Measurements from ENCODE around the gene FBXO15.
A peak's percentile ranks its signal among the peaks of the same experiment; 100 is the strongest.

FBXO15 gene

DNA sequence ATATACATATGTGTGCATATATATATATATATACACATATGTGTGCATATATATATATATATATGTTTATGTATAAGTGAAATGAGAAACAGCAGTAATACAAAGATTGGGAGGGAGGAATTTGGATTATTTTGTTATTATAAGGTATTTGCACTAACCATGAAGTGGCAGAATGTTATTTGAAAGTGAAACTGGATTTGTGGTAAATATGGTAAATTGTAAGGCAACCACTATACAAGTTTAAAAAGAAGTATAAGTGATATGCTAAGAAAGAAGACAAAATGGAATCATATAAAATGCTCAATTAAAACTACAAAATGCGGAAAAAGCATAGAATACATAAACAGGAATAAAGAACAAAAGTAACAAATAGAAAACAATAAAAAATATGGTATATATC, 37.5 kb downstream of the FBXO15 start:
- DNase-seq: no peak

DNA sequence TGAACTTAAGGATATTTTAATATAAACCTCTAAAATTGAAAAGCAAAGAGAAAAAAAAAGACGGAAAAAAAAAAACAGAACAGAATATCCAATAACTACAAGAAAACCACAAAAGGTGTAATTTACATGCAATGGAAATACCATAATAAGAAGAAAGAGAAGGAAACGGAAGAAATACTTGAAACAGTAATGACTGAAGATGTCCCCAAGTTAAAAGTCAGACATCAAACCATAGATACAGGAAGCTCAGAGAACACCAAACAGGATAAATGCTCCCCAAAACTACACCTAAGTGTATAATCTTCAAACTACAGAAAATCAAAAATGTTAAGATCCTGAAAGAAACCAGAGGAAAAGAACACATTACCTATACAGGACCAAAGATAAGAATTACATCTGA, 39.2 kb downstream of the FBXO15 start:
- no peak for DNase-seq

DNA sequence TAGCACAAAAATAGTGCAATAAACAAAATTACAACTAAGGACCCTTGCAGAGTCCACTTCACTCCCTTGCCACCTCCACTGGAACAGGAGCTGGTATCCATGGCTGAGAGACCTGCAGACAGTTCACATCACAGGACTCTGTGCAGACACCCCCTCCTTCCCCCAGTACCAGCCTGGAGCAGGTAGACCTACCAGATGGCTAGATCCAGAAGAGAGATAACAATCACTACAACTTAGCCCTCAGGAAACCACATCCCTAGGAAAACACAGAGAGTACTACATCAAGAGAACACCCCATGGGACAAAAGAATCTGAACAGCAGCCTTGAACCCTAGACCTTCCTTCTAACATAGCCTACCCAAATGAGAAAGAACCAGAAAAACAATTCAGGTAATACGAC, 49.8 kb downstream of the FBXO15 start:
- DNase-seq: no peak

DNA sequence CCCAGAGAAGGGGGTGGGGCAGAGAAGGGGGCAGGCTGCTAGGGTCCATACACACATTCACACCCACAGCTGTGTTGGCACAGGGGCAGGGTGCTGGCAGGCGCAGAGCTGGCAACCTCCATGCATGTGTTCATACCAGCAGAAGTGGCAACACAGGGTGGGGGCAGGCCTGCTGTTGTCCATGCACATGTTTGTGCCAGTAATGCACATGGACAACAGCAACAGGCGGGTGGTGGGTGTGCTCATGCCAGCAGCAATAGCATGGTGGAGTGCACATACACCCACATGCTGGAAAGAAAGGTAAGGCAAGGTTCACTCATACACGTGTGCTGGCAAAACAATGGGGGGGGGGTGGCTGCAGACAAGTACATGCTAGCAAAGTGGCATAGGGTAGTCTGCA, 54.7 kb downstream of the FBXO15 start:
- no peak for DNase-seq

DNA sequence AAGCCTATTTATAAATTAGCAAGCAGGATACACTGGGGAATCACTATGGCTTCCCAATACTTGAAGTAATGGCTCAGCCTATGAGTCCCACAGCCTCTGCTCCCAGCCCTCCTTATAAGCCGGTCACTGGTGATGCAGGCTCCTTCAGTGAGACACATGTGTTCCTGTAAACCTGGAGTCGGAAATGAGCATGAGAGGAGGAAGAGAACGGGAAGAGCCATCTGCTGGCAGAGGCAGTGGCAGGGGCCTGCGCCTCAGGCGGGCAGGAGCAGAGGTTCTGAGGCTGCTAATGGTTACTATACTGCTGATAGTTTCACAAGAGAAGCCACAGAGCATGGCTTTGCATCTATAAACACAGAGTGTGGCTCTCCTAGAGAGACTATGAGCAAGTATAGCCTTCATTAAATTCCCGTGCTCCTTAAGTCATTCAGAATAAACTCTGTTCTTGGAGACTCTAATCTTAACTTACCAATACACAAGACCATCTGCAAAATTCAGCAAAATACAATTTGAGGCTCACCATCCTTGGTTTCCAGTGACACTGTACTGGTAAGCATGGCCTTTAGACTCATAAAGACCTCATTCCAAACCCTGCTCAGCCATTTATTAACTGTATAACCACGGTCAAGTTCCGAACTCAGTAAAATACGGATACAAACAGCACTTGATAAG, 63.3 kb downstream of the FBXO15 start:
- DNase-seq: no peak

DNA sequence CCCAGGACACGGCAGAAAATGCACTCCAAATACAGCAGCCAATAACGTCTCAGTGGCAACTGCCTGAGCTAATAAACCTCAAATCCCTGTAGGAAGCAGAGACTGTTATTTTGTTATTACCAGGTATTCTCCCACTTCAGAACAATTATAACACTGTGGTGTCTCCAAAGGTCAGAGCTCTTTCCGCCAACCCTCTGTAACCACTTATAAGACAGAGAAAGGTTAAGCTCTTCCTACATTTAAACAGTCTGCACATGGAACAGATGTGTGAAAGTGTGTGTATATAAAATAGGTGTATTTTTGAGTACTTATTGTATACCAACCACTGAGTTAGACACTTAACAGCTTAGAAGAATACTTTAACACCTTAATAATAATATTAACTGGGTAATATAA, 64.1 kb downstream of the FBXO15 start:
- no peak for DNase-seq

DNA sequence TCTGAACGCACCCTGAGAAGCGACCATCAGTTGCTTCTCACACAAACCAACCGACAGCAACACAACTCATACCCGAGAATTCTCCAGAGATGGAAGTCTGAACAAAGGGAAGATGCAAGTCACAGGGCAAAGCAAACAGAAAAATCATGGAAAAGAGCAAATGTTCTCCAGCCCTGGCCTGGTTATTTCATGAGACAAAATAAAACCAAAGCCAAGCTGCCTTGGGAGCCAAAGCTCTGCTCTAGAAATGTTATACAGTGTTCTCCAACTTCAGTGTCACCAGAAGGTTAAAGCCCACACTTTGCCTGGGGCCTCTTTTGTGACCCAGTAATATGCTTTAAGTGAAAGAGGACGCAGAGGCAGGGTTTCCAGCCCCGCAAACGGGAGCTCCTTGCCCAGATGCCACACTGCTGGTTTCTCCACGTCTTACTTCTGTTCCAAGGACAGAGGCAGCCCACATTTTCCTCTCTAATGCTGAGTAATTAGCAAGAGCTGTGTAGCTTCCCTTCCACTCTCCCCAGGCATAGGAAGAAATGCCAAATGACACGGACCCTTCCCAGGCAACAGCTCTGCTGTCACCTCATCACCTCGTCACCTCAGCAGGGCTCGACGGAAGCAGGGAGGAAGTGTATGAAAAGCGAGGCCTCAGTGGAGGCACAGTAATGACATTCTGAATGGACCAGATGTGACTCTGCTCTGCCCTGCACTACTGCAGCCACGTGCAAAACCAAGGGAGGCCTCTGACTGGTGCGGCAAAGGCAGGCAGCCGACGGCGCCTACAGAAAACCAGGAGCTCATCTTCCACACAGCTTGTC, 64.7 kb downstream of the FBXO15 start:
- DNase-seq: no peak

DNA sequence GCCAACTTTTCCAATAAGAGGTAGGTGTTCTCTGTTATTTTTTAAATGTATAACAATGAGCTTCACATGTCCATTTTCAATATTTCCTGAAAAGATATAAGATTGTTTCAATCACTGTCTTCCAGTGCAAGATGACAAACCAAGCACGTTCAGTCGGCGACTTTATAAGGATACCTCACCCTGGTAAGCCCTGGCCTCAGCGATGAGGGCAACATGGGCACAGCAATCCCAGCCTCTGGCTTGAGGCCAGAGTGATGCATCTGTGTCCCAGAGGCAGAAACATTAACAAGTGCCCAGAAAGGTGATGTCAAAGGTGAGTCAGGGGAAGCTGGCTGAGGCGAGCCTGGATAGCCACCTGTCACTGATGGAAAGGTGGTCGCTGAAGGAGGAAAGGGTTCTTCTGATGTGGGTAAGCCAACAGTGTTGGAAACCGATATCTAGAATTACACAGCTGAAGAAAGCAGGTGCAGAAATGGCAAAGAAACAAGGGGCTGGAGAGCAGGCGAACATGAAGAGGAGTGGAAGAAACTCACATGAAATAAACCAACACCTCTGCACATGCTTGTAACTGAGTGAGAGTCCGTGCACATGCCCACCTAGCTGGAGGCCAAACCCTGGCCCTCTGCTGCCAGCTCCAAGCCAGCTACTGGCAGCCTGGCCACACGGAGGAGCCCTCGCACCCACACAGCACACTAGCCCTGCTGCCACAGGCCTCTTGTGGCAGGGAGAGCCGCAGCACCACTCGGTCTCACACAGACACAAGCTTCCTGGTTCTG, 65.5 kb downstream of the FBXO15 start:
- DNase-seq: peak; percentile 67

DNA sequence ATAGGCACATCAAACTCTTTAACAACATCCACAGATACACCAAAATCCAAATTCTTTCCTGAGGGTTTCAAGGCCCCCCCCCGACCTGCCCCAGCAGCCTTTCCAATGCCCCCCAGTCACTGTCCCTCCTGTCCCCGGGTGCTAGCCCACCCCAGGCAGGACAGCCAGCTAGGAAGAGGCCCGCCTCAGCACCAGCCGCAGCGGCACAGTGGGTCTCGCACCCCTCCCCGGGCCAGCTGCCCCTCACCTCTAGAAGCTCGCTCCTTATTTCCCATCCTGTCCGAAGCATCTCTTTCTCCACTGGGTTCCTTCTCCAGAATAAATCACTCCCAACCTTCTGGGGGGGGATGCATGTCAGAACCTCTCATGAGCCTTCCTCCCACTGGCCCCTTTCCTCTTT, 69.4 kb downstream of the FBXO15 start:
- no peak for DNase-seq

DNA sequence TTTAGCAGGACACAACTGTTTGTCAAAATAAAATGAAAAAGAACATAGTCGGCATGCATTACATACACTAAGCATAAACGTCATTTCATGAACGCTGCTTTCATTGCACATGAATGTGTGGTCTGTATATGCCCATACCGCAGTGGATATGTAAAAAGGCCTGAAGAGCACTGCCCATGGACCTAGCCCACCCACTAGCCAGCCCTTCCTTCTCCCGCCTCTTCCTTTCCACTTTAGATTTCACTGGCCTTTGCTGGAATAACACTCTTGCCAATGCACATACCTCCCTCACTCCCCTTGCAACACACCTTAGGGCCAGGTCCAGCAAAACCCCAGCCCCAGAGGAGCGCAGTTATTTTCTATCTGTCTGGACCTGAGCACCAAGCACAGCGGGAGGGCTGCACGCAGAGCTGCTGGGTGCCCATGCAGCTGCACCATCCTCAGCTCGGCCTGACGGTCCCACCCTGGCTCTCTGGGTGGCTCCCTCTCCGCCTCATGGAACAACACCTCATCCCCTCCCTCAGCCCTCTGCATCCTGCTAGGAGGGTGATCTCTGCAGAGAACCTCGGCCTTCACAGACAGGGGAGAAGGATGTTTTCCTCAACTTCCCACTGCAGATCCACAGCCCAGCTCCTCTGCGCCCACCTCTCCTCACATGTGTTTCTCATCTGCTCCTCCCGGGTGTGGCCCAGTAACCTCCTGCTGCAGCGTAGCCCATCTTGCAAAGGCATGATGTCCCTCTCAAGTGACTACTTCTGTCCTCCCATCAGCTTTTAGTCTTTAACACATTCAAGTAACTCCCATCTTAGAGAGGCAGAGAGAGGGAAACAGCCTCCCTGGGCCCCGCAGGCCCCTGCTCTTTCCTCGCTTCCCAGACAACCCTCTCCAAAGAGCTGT, 72.7 kb downstream of the FBXO15 start:
- no peak for DNase-seq

DNA sequence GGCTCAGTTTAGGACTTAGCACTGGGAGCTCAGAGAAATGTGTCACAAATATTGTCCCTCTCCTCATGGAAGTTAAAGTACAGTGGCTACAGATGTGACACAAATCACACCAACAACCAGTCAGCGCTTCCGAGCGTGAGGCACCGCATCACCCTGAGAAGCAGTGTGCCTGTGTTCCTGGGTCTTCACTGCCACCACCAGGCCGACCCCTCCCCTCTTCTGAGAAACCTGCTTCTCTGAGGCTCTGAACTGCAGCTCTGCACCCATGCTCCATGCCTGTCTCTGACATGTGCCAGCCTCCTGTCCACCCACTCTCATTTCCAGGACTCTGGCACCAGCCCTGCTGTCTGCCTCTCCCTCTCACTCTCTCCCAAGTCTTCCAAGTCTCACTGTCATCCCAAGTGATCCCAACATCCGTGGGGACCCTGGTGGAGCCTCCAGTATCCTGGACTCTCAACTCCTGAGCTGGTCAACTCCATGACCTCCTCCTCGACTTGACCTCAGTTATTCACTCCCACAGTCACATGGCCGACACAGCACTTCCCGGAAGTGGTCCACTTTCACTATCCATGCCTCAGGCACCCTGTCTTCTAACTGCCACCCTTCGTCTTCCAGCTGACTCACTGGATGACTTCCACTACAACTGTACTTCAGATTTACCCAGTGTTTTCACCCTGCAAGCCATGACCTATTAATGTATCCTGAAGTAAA, 73.5 kb downstream of the FBXO15 start:
- no peak for DNase-seq

DNA sequence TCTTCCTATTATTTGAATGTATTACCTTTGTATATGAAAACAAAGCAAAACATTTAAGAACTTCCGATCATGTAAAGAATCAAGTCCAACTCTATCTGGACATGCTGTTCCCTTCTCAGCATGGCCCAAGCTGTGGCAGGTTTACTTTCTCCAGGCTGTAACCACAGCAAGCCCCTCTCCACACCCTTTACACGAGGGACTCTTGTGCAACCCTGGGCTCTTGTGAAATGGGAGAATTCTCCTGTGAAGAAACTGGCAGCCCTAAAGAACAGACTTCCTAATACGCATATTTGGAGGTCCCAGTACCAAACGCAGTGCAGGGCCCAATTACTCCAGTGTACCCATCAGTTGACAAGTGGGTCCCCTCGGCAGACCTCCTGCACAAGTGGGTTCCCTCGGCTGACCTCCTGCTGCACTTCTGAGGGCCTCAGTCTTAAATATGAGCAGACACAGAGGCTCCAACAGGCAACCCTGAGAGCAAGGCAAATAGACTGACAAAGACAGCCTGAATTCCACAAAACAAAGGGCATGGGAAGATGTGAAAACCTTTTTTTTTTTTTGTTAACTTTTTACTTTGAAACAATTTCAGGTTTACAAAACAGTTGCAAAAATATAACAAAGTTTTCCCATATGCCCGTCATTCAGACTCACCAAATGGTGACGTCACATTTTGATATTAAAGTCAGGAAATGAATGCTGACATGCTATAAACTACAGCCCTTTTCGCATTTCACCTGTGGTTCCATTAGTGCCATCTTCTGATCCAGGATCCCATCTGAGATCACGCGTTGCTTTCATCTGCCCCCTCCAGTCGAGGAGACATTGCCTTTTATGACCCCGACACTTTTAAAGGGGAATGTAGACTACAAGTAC, 78.2 kb downstream of the FBXO15 start:
- DNase-seq: no peak

DNA sequence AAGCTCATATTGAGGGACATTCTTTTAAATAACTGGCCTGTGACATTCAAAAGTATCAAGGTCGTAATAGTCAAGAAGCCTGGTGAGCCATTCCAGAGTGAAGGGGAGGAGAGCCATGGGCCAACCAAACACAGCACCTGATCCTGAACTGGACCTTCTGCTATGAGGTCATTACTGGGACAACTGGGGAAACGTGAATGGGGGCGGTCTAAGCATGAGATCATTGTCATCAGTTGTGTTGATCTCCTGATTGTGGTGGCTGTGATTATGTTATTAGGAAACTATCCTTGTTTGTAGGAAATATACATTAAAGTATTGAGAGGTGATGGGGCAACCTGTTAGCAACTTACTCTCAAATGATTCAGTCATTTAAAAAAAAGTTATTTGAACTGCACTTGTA, 79.3 kb downstream of the FBXO15 start:
- no peak for DNase-seq

DNA sequence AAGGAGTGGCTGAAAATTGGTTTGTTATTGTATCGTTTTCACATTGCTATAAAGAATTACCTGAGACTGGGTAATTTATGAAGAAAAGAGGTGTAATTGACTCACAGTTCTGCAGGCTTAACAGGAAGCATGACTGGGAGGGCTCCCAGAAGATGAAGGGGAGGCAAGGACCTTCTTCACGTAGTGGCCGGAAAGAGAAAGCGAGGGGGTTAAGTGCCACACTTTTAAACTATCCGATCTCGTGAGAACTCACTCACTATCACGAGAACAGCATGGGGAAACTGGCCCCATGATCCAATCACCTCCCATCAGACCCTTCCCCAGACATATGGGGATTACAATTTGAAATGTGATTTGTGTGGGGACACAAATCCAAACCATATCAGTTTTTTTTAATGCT, 81.6 kb downstream of the FBXO15 start:
- DNase-seq: no peak

DNA sequence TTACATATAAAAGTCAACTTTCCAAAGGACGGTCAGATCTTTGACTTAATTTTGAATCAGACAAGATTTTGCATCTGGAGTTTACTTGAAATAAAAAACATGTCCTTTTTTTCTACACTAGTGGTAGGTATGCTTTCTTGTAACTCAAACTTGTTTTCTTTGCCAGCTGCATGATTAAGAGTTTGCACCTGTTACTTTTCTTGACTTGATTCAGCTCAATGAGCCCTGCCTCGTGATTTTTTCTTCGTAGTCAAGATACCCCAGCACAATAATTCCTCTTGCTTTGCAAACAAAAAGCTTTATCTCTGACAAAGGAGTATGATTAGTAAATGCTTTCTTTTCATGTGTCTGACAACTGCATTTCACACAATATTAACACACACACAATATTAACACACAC, 82.3 kb downstream of the FBXO15 start:
- no peak for DNase-seq

DNA sequence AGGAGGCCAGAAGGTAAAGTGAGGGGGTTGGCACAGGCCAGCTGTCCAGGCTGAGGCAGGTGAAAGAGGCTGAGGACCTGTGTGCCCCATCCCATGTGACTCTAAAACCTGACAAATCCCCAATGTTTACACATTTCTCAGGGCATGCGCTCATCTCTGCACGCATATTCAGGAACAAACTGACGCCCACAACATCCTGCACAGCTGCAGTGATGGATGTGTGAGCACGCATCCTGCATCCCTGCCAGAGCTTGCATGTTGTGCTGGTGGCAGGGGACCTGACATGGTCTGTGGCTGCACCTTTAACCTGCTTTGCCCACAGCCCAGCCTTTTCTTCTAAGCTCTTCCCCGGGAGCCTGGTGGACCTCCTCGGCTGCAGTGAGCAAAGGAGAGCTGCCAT, 83.1 kb downstream of the FBXO15 start:
- DNase-seq: no peak

DNA sequence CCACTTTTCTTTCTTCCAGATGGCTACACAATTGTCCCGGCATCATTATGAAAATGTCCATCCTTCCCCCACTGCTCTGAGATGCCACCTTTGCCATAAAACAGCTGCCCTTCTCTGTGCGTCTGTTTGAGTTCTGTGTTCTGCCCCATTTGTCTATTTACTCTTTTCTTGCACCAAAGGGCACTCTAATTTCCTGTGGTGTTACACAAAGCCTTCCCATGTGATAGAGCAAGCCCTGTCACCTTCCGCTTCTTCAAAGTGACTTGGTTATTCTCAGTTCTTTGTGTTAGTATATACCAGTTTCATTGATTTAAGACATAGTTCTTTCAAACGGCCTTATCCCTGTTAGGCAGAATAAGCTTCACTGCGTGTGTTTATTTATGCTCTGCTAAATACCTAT, 84.1 kb downstream of the FBXO15 start:
- DNase-seq: no peak

DNA sequence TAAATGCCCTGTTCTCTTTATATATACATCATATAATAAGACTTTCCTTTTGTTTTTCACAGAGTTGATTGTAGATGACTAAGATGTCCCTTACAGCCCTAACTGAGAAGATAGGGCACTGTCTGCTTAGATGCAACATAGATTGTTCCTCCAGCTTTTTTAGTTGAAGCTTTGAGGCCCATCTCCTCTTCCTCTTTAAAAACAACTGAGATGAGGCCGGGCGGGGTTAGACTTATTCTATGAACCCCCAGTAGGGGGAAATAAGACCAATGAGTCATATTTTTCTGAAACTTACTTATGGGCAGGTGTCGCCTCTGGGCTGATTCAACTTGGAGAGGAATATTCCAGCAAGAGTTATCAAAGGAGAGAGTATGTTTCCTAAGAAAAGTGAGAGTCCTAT, 84.6 kb downstream of the FBXO15 start:
- DNase-seq: no peak

DNA sequence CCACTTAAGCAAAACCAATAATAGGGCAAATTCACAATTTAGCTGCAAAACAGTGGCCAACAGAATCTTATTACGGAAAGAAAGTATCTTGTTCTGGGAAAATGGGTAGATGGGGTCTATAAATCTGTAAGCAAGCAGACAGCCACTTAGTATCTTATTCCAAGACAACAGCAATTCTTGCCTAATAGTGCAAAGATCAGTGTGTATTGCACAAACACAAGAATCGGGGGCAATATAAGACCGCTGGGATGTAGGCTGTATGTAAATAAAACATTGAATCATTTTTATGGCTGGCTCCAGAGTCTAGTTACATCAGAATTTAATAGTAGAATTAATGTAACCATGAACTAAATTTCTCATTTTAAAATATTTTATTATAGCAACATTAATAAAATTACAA, 85.6 kb downstream of the FBXO15 start:
- DNase-seq: no peak

DNA sequence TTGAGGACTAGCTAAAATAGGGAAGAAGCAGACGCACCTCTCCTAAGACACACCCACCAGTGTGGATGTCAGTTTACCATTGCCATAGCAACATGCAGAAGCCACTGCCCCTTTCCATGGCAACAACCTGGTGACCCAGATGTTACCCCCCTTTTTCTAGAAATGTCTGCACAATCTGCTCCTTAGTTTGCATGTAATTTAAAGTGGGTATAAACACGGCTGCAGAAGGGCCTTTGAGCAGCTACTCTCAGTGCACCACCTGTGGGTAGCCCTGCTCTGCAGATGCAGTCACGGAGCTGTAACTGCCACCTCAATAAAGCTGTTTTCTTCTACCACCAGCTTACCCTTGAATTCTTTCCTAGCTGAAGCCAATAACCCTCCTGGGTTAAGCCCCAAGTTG, 87.1 kb downstream of the FBXO15 start:
- DNase-seq: no peak

DNA sequence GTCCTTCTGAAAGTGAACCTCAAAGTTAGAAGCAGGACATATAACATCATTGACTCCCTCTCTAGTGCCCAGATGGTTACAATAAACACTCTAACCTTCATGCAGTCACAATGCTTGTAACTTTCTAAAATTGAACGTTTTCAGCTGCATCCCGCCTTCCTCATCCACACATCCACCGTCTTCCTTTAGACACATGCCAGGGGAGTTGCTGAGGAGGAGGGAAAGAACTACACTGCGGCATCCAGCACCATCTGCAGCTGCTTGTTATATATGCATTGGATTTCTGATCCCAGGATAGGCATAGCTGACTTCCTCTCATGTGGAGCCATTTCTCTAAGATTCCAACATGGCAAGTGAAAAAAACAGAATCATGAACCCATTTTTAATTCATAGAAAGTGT, 96.8 kb downstream of the FBXO15 start:
- DNase-seq: no peak
